PFSK-1 (cell line): ENCODE measurements around the gene CDC45.

Source experiments
- FOXP2 ChIP-seq: optimal IDR thresholded peaks from 2 replicates; pipeline ENCODE3; 2011; ENCODE audit warnings: borderline replicate concordance, control low read depth, inconsistent platforms; ENCODE audit not compliant: insufficient read depth; ENCODE audit errors: extremely low read length, extremely low read depth
- POLR2AphosphoS5 ChIP-seq: IDR thresholded peaks from 2 replicates; pipeline ENCODE4 v1.6.1; 2012; ENCODE audit warnings: low read depth, mild to moderate bottlenecking, control low read depth, low read length, moderate library complexity
- REST ChIP-seq, 2 experiments: IDR thresholded peaks; 2 replicates each; pipeline versions ENCODE4 v1.6.1 to v1.8.0; 2011 to 2012; ENCODE audit warnings: low read depth in 2 of 2, low read length in 2 of 2, control low read depth in 1 of 2, inconsistent platforms in 1 of 2, mild to moderate bottlenecking in 1 of 2, moderate library complexity in 1 of 2; ENCODE audit not compliant: insufficient read depth in 1 of 2
- SIN3A ChIP-seq: IDR thresholded peaks from 2 replicates; pipeline ENCODE4 v1.6.1; 2012; ENCODE audit warnings: mild to moderate bottlenecking, low read length, moderate library complexity, borderline replicate concordance; ENCODE audit not compliant: insufficient read depth
- TAF1 ChIP-seq: IDR thresholded peaks from 2 replicates; pipeline ENCODE4 v1.6.1; 2012; ENCODE audit warnings: low read length, control low read depth, borderline replicate concordance; ENCODE audit not compliant: insufficient read depth

Gene CDC45

GRCh38 chr22:19463491-19464469 lies 15.9 kb upstream of the CDC45 start:
- TF ChIP-seq SIN3A (no peak), REST (IDR thresholded peaks at IDR 0.05; ENCODE audit: insufficient read depth in 1 of 2, low read depth in 2 of 2, low read length in 2 of 2) (no peak), POLR2AphosphoS5 (no peak), TAF1 (no peak), FOXP2 (no peak)

GRCh38 chr22:19464546-19464945 lies 15.2 kb upstream of the CDC45 start:
- no peak for TF ChIP-seq SIN3A
- no peak for TF ChIP-seq TAF1
- TF ChIP-seq FOXP2 = no peak
- TF ChIP-seq REST (IDR thresholded peaks at IDR 0.05; ENCODE audit: insufficient read depth in 1 of 2, low read depth in 2 of 2, low read length in 2 of 2) = no peak
- TF ChIP-seq POLR2AphosphoS5 = no peak

- TF ChIP-seq FOXP2 (no peak), POLR2AphosphoS5 (no peak), SIN3A (no peak), REST (IDR thresholded peaks at IDR 0.05; ENCODE audit: insufficient read depth in 1 of 2, low read depth in 2 of 2, low read length in 2 of 2) (no peak), TAF1 (no peak)
Observed at GRCh38 chr22:19464975-19465374, 14.7 kb upstream of the CDC45 start.

- TF ChIP-seq POLR2AphosphoS5 (no peak), FOXP2 (no peak), SIN3A (no peak), REST (IDR thresholded peaks at IDR 0.05; ENCODE audit: insufficient read depth in 1 of 2, low read depth in 2 of 2, low read length in 2 of 2) (no peak), TAF1 (no peak)
Observed at GRCh38 chr22:19466126-19466716, 13.5 kb upstream of the CDC45 start.
